IMR-90 (cell line): ENCODE results near the gene RAB6A. TPM values are rescaled to one million over a fixed set of nuclear protein-coding genes. Genes with fewer than 3 reads are reported as not detected.

Experiments
- ATAC-seq: fragments of 200-7000 bp; cut with Tn5 transposase; 2 replicates; pipeline ENCODE4 v1.9.1; 2020; ENCODE audit warnings: low read depth, mild to moderate bottlenecking, moderate library complexity
- BruUV-seq: library from RNA; stranded (reverse); fragments of 400-500 nt; replicated peaks from 2 replicates; lab custom pipeline; 2021; lab: Mats Ljungman, UMichigan
- CTCF ChIA-PET: fragments of 300-600 bp; formaldehyde crosslinking; extraction: SDS; loops from one replicate; lab custom pipeline; 2021; ENCODE audit warnings: antibody characterized with exemption; lab: Yijun Ruan, JAX
- POLR2A ChIA-PET: fragments of 300-600 bp; sonication (Branson Sonifier 250); formaldehyde crosslinking; loops from one replicate; lab custom pipeline; 2022; ENCODE audit warnings: antibody characterized with exemption; ENCODE audit not compliant: unreplicated experiment; lab: Charles Lee
- DNase-seq: peaks from one replicate; pipeline ENCODE4 v3.0.0; 2013
- H2AFZ ChIP-seq: replicated peaks from 2 replicates; pipeline ENCODE3; 2013; ENCODE audit warnings: low read length, mild to moderate bottlenecking; ENCODE audit not compliant: poor library complexity
- H2AK5ac ChIP-seq: 2 replicates; pipeline ENCODE4 v1.6.1; 2013; ENCODE audit warnings: low read depth, low read length, inconsistent platforms
- H2AK9ac ChIP-seq: replicated peaks from 2 replicates; pipeline ENCODE3; 2013; ENCODE audit warnings: mild to moderate bottlenecking, low read depth, low read length, moderate library complexity; ENCODE audit not compliant: poor library complexity
- H2BK120ac ChIP-seq: 2 replicates; pipeline ENCODE4 v1.6.1; 2013; ENCODE audit warnings: low read depth, low read length, inconsistent platforms
- H2BK15ac ChIP-seq: 3 replicates; pipeline ENCODE4 v1.6.1; 2013; ENCODE audit warnings: low read depth, low read length, inconsistent platforms
- H2BK20ac ChIP-seq: 2 replicates; pipeline ENCODE4 v1.6.1; 2013; ENCODE audit warnings: low read depth, mild to moderate bottlenecking, inconsistent platforms, low read length, moderate library complexity
- H2BK5ac ChIP-seq: 2 replicates; pipeline ENCODE4 v1.6.1; 2013; ENCODE audit warnings: mild to moderate bottlenecking, low read depth, low read length, inconsistent platforms; ENCODE audit not compliant: poor library complexity, severe bottlenecking
- H3K14ac ChIP-seq: replicated peaks from 2 replicates; pipeline ENCODE4 v1.6.1; 2013; ENCODE audit warnings: low read depth, low read length, inconsistent platforms
- H3K18ac ChIP-seq: 2 replicates; pipeline ENCODE4 v1.6.1; 2013; ENCODE audit warnings: low read depth, low read length, control low read depth
- H3K23ac ChIP-seq: 2 replicates; pipeline ENCODE4 v1.6.1; 2013; ENCODE audit warnings: low read depth, low read length, inconsistent platforms
- H3K27ac ChIP-seq: 2 replicates; pipeline ENCODE4 v1.5.1; 2013; ENCODE audit warnings: mild to moderate bottlenecking, control low read depth, low read length; ENCODE audit not compliant: insufficient read depth
- H3K27me3 ChIP-seq: 2 replicates; pipeline ENCODE4 v1.6.1; 2013; ENCODE audit warnings: low read length; ENCODE audit not compliant: control insufficient read depth, insufficient read depth
- H3K36me3 ChIP-seq: 2 replicates; pipeline ENCODE4 v1.6.1; 2013; ENCODE audit warnings: low read length, mixed read lengths; ENCODE audit not compliant: control insufficient read depth, insufficient read depth
- H3K4ac ChIP-seq: 2 replicates; pipeline ENCODE4 v1.6.1; 2013; ENCODE audit warnings: low read depth, low read length, inconsistent platforms
- H3K4me1 ChIP-seq: 2 replicates; pipeline ENCODE4 v1.6.1; 2013; ENCODE audit warnings: low read length, mixed read lengths; ENCODE audit not compliant: control insufficient read depth, insufficient read depth
- H3K4me2 ChIP-seq: 2 replicates; pipeline ENCODE4 v1.6.1; 2013; ENCODE audit warnings: low read depth, mild to moderate bottlenecking, control low read depth, low read length, moderate library complexity
- H3K4me3 ChIP-seq: 2 replicates; pipeline ENCODE4 v1.5.1; 2013; ENCODE audit warnings: low read depth, mild to moderate bottlenecking, control low read depth, low read length, moderate library complexity; ENCODE audit not compliant: insufficient read depth
- H3K56ac ChIP-seq: 2 replicates; pipeline ENCODE4 v1.6.1; 2013; ENCODE audit warnings: low read length, inconsistent platforms; ENCODE audit not compliant: insufficient read depth; ENCODE audit errors: extremely low read depth
- H3K79me1 ChIP-seq, 2 experiments: 2 replicates each; pipeline ENCODE4 v1.6.1; 2013; ENCODE audit warnings: low read length in 2 of 2, inconsistent platforms in 1 of 2, low read depth in 1 of 2
- H3K9ac ChIP-seq: 2 replicates; pipeline ENCODE4 v1.6.1; 2013; ENCODE audit warnings: low read depth, low read length, control low read depth
- H3K9me1 ChIP-seq: 2 replicates; pipeline ENCODE4 v1.6.1; 2013; ENCODE audit warnings: low read length, inconsistent platforms; ENCODE audit not compliant: insufficient read depth
- H3K9me3 ChIP-seq: 2 replicates; pipeline ENCODE4 v1.6.1; 2013; ENCODE audit warnings: low read length; ENCODE audit not compliant: control insufficient read depth, insufficient read depth
- H4K20me1 ChIP-seq: 2 replicates; pipeline ENCODE4 v1.6.1; 2013; ENCODE audit warnings: low read length, inconsistent platforms; ENCODE audit not compliant: insufficient read depth
- H4K5ac ChIP-seq: 2 replicates; pipeline ENCODE4 v1.6.1; 2013; ENCODE audit warnings: mild to moderate bottlenecking, low read depth, low read length, control low read depth
- H4K8ac ChIP-seq, 2 experiments: 2 replicates each; pipeline ENCODE4 v1.6.1; 2013; ENCODE audit warnings: low read depth in 2 of 2, low read length in 2 of 2, control low read depth in 1 of 2, inconsistent platforms in 1 of 2
- H4K91ac ChIP-seq: 2 replicates; pipeline ENCODE4 v1.6.1; 2013; ENCODE audit warnings: low read depth, low read length, inconsistent platforms; ENCODE audit not compliant: insufficient read depth
- CEBPB ChIP-seq: IDR thresholded peaks from 2 replicates; pipeline ENCODE4 v1.6.1; 2012; ENCODE audit warnings: low read depth, low read length, improper control_type of control experiment
- CTCF ChIP-seq: conservative IDR thresholded peaks from 2 replicates; pipeline ENCODE4 v1.5.1; 2012; ENCODE audit warnings: mild to moderate bottlenecking, low read depth, low read length, improper control_type of control experiment
- MAZ ChIP-seq: IDR thresholded peaks from 2 replicates; pipeline ENCODE4 v1.6.1; 2012; ENCODE audit warnings: low read depth, mild to moderate bottlenecking, low read length, improper control_type of control experiment, moderate library complexity, borderline replicate concordance
- SMC3 ChIP-seq: fragments of 150-350 bp; IDR thresholded peaks from 2 replicates; pipeline ENCODE4 v1.6.1; 2016; ENCODE audit warnings: low read depth, mild to moderate bottlenecking, antibody characterized with exemption, low read length, moderate library complexity
- WGBS, 2 experiments: methylation state at CpG; one replicate each; pipeline versions ENCODE4 v1.1.5 to v1.1.7; 2013; ENCODE audit warnings: missing lambda C conversion rate in 2 of 2; ENCODE audit not compliant: insufficient read length in 1 of 2; ENCODE audit errors: extremely low coverage in 2 of 2; 5-methylcytosine and 5-hydroxymethylcytosine counted together
- dilution Hi-C: fragments of 300-500 bp; cut with HindIII; formaldehyde crosslinking; loops from one replicate; pipeline ENCODE4 v1.14.3; 2018; ENCODE audit warnings: low sequenced_read_pairs; ENCODE audit not compliant: unreplicated experiment
- in situ Hi-C: fragments of 300-500 bp; cut with MboI; formaldehyde crosslinking; loops from 3 replicates; pipeline ENCODE4 v1.14.3; 2019; ENCODE audit warnings: low sequenced_read_pairs, inconsistent platforms, mixed read lengths
- intact Hi-C: fragments of 100-400 bp; cut with micrococcal nuclease; formaldehyde crosslinking; loops from 2 replicates; pipeline ENCODE4 v1.10.0; 2022
- polyA plus RNA-seq, 3 experiments: library from polyadenylated mRNA; depleted of rRNA; stranded (reverse); fragments of >200 nt; gene quantifications; 2 replicates each; pipeline ENCODE4 v1.2.3, GENCODE V29; 2012; ENCODE audit warnings: low replicate concordance in 1 of 3
- total RNA-seq: library from RNA; depleted of rRNA; stranded (reverse); fragments of >200 nt; gene quantifications from 2 replicates; pipeline ENCODE4 v1.2.3, GENCODE V29; 2012

The RAB6A gene
- total and polyA plus RNA-seq, 2 of the 4 experiments (the other 2 are of a cell fraction): 65.5 to 81.0 TPM

GRCh38 chr11:73647459-73648100 is 113.3 kb downstream of the RAB6A start:
- 14% methylated on average over 9 of the region's 23 CpGs; no CpG with 5 or more reads in 1 of the 2 experiments for WGBS, 2 experiments
- Histone ChIP-seq H3K9me1 (no peaks in the 10 kb centered on the region; the same call in 1 of the 2 replicates), H4K5ac (0 out of 2 replicates have a peak overlapping the region, but pooled peaks have one; percentile 1), H3K14ac (no peak overlapping the region), H2AFZ (peak overlapping the region; percentile 91), H3K4me3 (peak overlapping the region; percentile 20), H3K4ac (no peak overlapping the region), H3K27ac (no peak overlapping the region), H3K4me1 (peaks cover 2% of the 10 kb centered on the region; the same call in 1 of the 2 replicates), H4K91ac (no peak overlapping the region), H3K4me2 (peak overlapping the region; percentile 76), H2BK120ac (no peak overlapping the region), H2BK20ac (no peak overlapping the region), H2BK5ac (no peak overlapping the region), H3K56ac (no peak overlapping the region), H3K23ac (no peak overlapping the region), H2AK9ac (peak overlapping the region; percentile 7), H3K27me3 (peaks cover 28% of the 10 kb centered on the region), H3K36me3 (no peaks in the 10 kb centered on the region), H2BK15ac (no peak overlapping the region), H4K8ac (peak overlapping the region in 1 of 2 experiments; percentile 65; a peak in 1 of 4 replicates), H3K9me3 (no peaks in the 10 kb centered on the region), H3K18ac (no peak overlapping the region), H2AK5ac (no peak overlapping the region), H4K20me1 (no peaks in the 10 kb centered on the region), H3K9ac (no peak overlapping the region), H3K79me1 (no peaks in the 10 kb centered on the region)
- DNase-seq (peak; percentile 70), ATAC-seq (peak; percentile 100)
- BruUV-seq: no TSS peak
- in situ Hi-C loops (no loop called here), intact Hi-C loops (no loop called here), dilution Hi-C loops (no loop called here)
- POLR2A ChIA-PET: interaction anchor here (0.6 kb wide), 1 partner anchor 297 kb away, joined by 3 read pairs; no protein-coding TSS in a partner anchor
- CTCF ChIA-PET: interaction anchor here (1.1 kb wide), 1 partner anchor 22 kb away, joined by 6 read pairs; no protein-coding TSS in a partner anchor
- TF ChIP-seq CTCF: no peak
- TF ChIP-seq CEBPB: no peak
- TF ChIP-seq SMC3: no peak
- peak; percentile 89 for TF ChIP-seq MAZ
